ENCODE measurements around the gene FRMD5.

- no peak for TF ChIP-seq POLR2A (IDR thresholded peaks at IDR 0.05)
- no peak for TF ChIP-seq CTCF (IDR thresholded peaks at IDR 0.05)
Measured at GRCh38 chr15:44136991-44137477, 58.0 kb downstream of the FRMD5 start.
